ENCODE data around the gene FRMD6.

Gene FRMD6

DNA sequence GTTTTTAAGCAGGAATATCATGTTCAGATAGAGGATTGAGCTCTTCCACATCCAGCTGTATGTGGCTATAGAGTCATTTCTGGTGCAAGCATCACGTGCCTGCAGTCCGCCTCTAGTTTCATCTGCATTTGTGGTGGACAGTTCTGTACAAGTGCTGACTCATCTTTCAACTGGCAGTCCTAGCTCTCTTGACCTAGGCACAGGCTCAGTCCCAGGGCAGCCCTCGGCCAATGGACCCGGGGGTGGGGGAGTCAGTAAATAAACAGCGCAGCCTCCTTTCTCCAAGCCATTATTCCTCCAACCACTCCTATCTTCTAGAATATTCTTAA lies 41.8 kb upstream of the FRMD6 start:
- no peak for DNase-seq (ENCODE audit: low read depth, low spot score)
- TF ChIP-seq ZNF274 (IDR thresholded peaks at IDR 0.05; ENCODE audit: low read depth, low read length), result no peak
- no peak for TF ChIP-seq SUZ12 (IDR thresholded peaks at IDR 0.05; ENCODE audit: extremely low read depth, insufficient read depth, insufficient read length)
- no peak for TF ChIP-seq YY1 (IDR thresholded peaks at IDR 0.05; ENCODE audit: insufficient read depth, insufficient read length)
- no peaks in the 10 kb centered on the region for H3K9me3 ChIP-seq (ENCODE audit: insufficient read depth, low read length)
- H3K27me3 ChIP-seq (ENCODE audit: insufficient read depth, insufficient read length), result no peaks in the 10 kb centered on the region
- H3K36me3 ChIP-seq (ENCODE audit: insufficient read depth, insufficient read length, low read length), result no peaks in the 10 kb centered on the region
- no peak overlapping the region for H3K9ac ChIP-seq (ENCODE audit: insufficient read length, low read depth)
- H3K4me3 ChIP-seq (ENCODE audit: insufficient read length, low read depth), result no peak overlapping the region
- H3K4me1 ChIP-seq (ENCODE audit: insufficient read depth, insufficient read length), result no peaks in the 10 kb centered on the region

DNA sequence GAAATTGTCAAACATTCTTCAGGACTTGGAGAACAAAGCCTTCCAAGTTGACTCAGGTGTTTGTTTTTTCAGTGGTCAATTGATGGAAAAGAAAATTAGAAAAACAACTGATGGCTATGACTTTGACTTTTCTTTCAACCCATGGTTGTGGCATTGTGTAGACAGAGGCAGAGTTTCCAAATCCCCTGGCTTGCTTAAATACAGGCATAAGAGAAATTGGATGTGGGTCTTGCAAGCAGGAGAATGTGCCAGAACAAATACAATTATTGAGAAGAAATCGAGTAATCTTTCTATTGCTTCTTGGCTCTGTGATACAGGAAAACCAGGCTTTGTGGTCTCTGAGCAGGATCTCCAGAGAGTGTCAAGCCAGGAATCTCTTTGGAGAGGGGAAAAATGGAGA lies 40.9 kb upstream of the FRMD6 start:
- no peaks in the 10 kb centered on the region for H3K4me1 ChIP-seq (ENCODE audit: insufficient read depth, insufficient read length)
- no peaks in the 10 kb centered on the region for H3K9me3 ChIP-seq (ENCODE audit: insufficient read depth, low read length)
- no peak overlapping the region for H3K9ac ChIP-seq (ENCODE audit: insufficient read length, low read depth)
- no peak overlapping the region for H3K4me3 ChIP-seq (ENCODE audit: insufficient read length, low read depth)
- H3K36me3 ChIP-seq (ENCODE audit: insufficient read depth, insufficient read length, low read length), result no peaks in the 10 kb centered on the region
- TF ChIP-seq SUZ12 (IDR thresholded peaks at IDR 0.05; ENCODE audit: extremely low read depth, insufficient read depth, insufficient read length) (no peak), ZNF274 (IDR thresholded peaks at IDR 0.05; ENCODE audit: low read depth, low read length) (no peak), YY1 (IDR thresholded peaks at IDR 0.05; ENCODE audit: insufficient read depth, insufficient read length) (no peak)
- H3K27me3 ChIP-seq (ENCODE audit: insufficient read depth, insufficient read length), result no peaks in the 10 kb centered on the region
- no peak for DNase-seq (ENCODE audit: low read depth, low spot score)

DNA sequence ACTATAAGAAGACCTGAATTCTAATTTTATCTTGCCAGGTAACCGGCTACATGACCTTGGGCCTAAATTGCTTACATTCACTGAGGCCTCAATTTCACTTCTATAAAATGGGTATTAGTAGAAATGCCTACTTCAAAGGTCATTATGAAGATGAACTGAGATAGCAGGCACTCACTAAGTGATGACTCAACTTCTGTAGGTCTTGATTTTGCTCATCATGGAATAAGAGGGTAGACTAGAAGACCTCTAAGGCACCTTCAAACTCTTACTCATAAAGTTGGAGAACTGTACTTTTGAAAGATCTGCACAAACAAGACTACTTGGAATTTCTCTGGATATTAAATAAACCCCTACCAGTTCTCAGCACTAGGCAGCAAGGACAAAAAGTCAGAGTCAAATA lies 39.3 kb upstream of the FRMD6 start:
- TF ChIP-seq SUZ12 (IDR thresholded peaks at IDR 0.05; ENCODE audit: extremely low read depth, insufficient read depth, insufficient read length) (no peak), ZNF274 (IDR thresholded peaks at IDR 0.05; ENCODE audit: low read depth, low read length) (no peak), YY1 (IDR thresholded peaks at IDR 0.05; ENCODE audit: insufficient read depth, insufficient read length) (no peak)
- no peaks in the 10 kb centered on the region for H3K9me3 ChIP-seq (ENCODE audit: insufficient read depth, low read length)
- no peak overlapping the region for H3K4me3 ChIP-seq (ENCODE audit: insufficient read length, low read depth)
- DNase-seq (ENCODE audit: low read depth, low spot score), result no peak
- no peaks in the 10 kb centered on the region for H3K27me3 ChIP-seq (ENCODE audit: insufficient read depth, insufficient read length)
- H3K36me3 ChIP-seq (ENCODE audit: insufficient read depth, insufficient read length, low read length), result no peaks in the 10 kb centered on the region
- no peak overlapping the region for H3K9ac ChIP-seq (ENCODE audit: insufficient read length, low read depth)
- no peaks in the 10 kb centered on the region for H3K4me1 ChIP-seq (ENCODE audit: insufficient read depth, insufficient read length)

DNA sequence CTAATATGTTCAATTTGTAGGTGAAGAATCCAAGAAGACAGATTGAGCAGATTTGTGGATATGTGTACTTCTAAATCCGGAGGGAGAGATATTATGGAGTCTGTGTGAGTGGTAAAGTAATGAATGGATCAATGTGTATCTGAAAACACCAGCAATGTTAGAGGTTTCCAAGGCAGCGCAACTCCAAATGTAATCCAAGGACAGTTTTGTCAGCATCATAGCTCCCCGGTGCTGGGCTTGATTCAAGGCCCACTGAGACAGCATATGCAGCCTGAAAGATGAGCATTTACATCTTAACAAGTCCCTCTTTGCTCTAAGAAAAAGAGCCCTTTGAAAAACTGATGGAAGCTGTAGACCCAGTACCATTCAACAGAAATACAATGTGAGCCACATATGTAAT lies 38.3 kb upstream of the FRMD6 start:
- TF ChIP-seq YY1 (IDR thresholded peaks at IDR 0.05; ENCODE audit: insufficient read depth, insufficient read length), result no peak
- no peak for TF ChIP-seq SUZ12 (IDR thresholded peaks at IDR 0.05; ENCODE audit: extremely low read depth, insufficient read depth, insufficient read length)
- no peak for TF ChIP-seq ZNF274 (IDR thresholded peaks at IDR 0.05; ENCODE audit: low read depth, low read length)
- DNase-seq (ENCODE audit: low read depth, low spot score), result no peak
- no peaks in the 10 kb centered on the region for H3K9me3 ChIP-seq (ENCODE audit: insufficient read depth, low read length)
- no peaks in the 10 kb centered on the region for H3K36me3 ChIP-seq (ENCODE audit: insufficient read depth, insufficient read length, low read length)
- no peak overlapping the region for H3K4me3 ChIP-seq (ENCODE audit: insufficient read length, low read depth)
- H3K27me3 ChIP-seq (ENCODE audit: insufficient read depth, insufficient read length), result no peaks in the 10 kb centered on the region
- H3K4me1 ChIP-seq (ENCODE audit: insufficient read depth, insufficient read length), result no peaks in the 10 kb centered on the region
- no peak overlapping the region for H3K9ac ChIP-seq (ENCODE audit: insufficient read length, low read depth)

DNA sequence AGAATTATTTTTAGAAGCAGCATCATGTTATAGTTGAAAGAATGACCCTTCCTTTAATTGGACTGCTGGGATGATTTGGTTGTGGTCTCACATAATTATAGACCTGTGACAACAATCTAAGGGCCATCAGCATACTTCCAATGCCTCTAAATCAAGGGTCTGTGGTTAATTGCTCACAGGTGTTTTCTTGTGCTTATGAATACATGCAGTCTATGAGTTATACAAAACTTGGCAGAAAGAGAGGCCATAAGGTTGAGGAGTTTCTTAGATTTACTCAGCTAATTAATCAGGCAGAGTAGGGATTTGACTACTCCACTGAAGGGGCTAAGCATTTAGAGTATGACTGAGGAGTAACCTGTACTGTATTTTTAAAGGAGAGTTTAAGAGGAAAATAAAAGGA lies 37.0 kb upstream of the FRMD6 start:
- TF ChIP-seq YY1 (IDR thresholded peaks at IDR 0.05; ENCODE audit: insufficient read depth, insufficient read length) (no peak), SUZ12 (IDR thresholded peaks at IDR 0.05; ENCODE audit: extremely low read depth, insufficient read depth, insufficient read length) (no peak), ZNF274 (IDR thresholded peaks at IDR 0.05; ENCODE audit: low read depth, low read length) (no peak)
- H3K4me3 ChIP-seq (ENCODE audit: insufficient read length, low read depth), result no peak overlapping the region
- H3K27me3 ChIP-seq (ENCODE audit: insufficient read depth, insufficient read length), result no peaks in the 10 kb centered on the region
- H3K9me3 ChIP-seq (ENCODE audit: insufficient read depth, low read length), result no peaks in the 10 kb centered on the region
- H3K36me3 ChIP-seq (ENCODE audit: insufficient read depth, insufficient read length, low read length), result no peaks in the 10 kb centered on the region
- DNase-seq (ENCODE audit: low read depth, low spot score), result no peak
- no peaks in the 10 kb centered on the region for H3K4me1 ChIP-seq (ENCODE audit: insufficient read depth, insufficient read length)
- no peak overlapping the region for H3K9ac ChIP-seq (ENCODE audit: insufficient read length, low read depth)

DNA sequence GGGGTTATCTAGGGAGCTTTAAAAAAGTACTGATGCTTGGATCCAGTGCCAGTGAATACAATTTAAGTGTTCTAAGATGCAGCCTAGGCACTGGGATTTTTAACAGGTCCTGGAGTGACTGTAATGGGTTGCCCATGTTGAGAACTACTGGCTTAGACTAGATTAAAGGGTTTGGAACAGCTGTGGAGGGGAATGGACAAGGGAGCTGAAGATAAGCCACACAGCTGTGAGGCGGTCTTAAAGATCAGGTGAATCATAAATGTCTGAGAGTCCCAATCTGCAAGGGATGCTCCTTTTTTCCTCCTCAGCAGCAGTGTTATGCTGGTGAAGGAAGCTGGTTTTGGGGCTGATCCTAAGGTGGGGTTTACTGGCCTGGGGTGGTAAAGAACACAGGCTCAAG lies 35.5 kb upstream of the FRMD6 start:
- DNase-seq (ENCODE audit: low read depth, low spot score), result no peak
- H3K27me3 ChIP-seq (ENCODE audit: insufficient read depth, insufficient read length), result no peaks in the 10 kb centered on the region
- H3K36me3 ChIP-seq (ENCODE audit: insufficient read depth, insufficient read length, low read length), result no peaks in the 10 kb centered on the region
- H3K4me1 ChIP-seq (ENCODE audit: insufficient read depth, insufficient read length), result no peaks in the 10 kb centered on the region
- no peak overlapping the region for H3K4me3 ChIP-seq (ENCODE audit: insufficient read length, low read depth)
- no peak overlapping the region for H3K9ac ChIP-seq (ENCODE audit: insufficient read length, low read depth)
- TF ChIP-seq ZNF274 (IDR thresholded peaks at IDR 0.05; ENCODE audit: low read depth, low read length), result no peak
- no peak for TF ChIP-seq SUZ12 (IDR thresholded peaks at IDR 0.05; ENCODE audit: extremely low read depth, insufficient read depth, insufficient read length)
- no peak for TF ChIP-seq YY1 (IDR thresholded peaks at IDR 0.05; ENCODE audit: insufficient read depth, insufficient read length)
- no peaks in the 10 kb centered on the region for H3K9me3 ChIP-seq (ENCODE audit: insufficient read depth, low read length)

DNA sequence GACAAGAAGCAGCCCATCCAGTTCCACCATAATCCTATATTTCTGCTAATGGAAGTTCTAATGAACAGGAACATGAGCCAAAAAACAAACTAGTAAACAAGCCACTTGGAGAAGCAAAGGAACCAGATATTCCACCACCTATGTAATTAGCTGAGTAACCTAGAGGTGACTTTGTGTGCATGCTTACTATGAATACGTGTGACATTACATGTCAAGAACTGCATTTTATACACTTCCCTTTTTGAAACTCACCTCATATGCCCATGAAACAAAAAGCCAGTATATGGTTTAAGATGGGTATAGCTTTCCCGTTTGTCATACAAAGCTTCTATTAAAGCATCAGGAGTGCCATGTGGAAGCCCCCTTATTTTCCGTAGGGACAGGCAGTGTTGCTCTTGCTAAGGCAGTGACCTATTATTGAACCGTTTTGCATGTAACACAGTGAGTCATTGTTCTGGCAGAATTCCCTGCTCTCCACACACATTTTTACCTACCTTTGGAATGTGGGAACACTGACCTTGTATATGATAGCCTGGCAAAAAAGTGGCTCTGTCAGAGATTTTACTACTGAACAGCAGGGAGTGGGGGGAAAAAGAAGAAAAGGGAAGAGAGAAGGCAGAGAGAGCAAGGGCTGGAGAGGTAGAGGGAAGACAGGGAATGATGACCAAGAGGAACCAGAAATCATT lies 34.8 kb upstream of the FRMD6 start:
- no peaks in the 10 kb centered on the region for H3K9me3 ChIP-seq (ENCODE audit: insufficient read depth, low read length)
- DNase-seq (ENCODE audit: low read depth, low spot score), result no peak
- no peak overlapping the region for H3K9ac ChIP-seq (ENCODE audit: insufficient read length, low read depth)
- no peaks in the 10 kb centered on the region for H3K36me3 ChIP-seq (ENCODE audit: insufficient read depth, insufficient read length, low read length)
- H3K4me1 ChIP-seq (ENCODE audit: insufficient read depth, insufficient read length), result no peaks in the 10 kb centered on the region
- no peak overlapping the region for H3K4me3 ChIP-seq (ENCODE audit: insufficient read length, low read depth)
- H3K27me3 ChIP-seq (ENCODE audit: insufficient read depth, insufficient read length), result no peaks in the 10 kb centered on the region
- no peak for TF ChIP-seq YY1 (IDR thresholded peaks at IDR 0.05; ENCODE audit: insufficient read depth, insufficient read length)
- no peak for TF ChIP-seq ZNF274 (IDR thresholded peaks at IDR 0.05; ENCODE audit: low read depth, low read length)
- TF ChIP-seq SUZ12 (IDR thresholded peaks at IDR 0.05; ENCODE audit: extremely low read depth, insufficient read depth, insufficient read length), result no peak
